CD4-positive, alpha-beta T cell treated with Interleukin-17A for 4 hours (primary cell): ENCODE results near the gene XPNPEP1.

Experiments
- DNase-seq: peaks from one replicate; pipeline ENCODE4 v3.0.0-alpha.2; 2020; ENCODE audit warnings: mixed read lengths

XPNPEP1 gene

DNA sequence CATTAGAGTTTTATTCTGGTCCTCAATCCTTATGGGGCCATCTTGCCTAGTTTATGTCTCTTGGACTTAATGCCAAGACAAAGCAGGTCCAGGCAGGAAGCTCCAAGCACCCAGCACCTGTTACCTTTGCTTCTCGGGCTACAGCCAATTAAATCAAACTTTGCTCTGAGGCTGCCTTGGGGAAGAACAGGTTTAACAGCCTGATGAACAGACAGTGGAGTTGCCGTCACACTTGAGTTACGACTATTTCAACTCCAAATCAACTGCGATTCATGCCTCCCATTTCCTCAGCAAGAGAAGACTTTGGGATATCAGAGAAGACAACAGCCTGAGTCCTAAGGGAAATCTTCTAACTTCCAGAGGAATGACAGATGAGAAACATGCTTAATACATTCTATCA lies 62.2 kb downstream of the XPNPEP1 start:
- no peak for DNase-seq

DNA sequence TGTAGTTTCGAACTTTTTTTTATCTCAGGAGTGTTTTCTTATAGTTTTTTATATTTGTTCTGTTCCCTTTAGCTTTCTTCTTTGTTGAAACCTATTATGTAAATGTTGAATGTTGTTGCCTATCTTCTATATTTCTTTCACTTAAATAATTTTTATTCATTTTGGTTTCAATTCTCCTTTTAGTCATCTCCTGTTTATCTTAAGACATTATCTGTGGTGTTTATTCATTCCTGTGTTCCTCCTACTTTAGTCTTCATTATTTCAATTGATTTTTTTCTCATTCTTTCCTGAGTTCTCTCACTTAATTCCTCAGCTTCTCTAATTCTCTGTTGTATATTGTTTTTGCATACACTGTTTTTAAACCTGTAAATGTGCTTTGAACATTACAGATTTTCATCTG lies 64.1 kb downstream of the XPNPEP1 start:
- DNase-seq = no peak

DNA sequence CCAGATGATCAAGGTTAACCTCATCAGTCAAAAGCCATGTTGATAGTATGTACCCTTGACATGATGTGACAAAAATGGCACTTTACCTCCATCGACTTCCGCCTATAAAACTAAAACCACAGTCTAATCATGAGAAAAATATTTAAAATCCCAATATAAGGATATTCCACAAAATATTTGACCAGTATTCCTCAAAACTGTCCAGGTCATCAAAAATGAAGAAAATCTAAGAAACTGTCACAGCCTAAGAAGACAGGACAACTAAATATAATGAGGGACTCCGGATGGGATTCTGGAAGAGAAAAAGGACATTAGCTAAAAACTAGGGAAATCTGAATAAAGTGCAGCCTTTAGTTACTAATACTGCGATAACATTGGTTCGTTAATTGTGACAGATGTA lies 67.6 kb downstream of the XPNPEP1 start:
- DNase-seq = no peak

DNA sequence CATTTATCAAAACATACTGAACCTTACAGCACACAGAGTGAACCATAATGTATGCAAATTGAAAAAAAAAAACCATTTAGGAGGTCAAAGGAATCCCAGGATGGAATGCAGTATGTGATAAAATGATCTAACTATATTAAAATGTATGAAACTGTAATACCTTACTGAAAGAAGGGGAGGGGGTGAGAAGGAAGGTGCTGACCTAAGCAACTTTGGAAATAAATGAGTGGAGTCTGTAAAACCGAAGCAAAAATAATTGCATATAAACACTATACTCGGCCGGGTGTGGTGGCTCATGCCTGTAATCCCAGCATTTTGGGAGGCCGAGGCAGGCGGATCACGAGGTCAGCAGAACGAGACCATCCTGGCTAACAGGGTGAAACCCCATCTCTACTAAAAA lies 69.4 kb downstream of the XPNPEP1 start:
- DNase-seq = no peak

DNA sequence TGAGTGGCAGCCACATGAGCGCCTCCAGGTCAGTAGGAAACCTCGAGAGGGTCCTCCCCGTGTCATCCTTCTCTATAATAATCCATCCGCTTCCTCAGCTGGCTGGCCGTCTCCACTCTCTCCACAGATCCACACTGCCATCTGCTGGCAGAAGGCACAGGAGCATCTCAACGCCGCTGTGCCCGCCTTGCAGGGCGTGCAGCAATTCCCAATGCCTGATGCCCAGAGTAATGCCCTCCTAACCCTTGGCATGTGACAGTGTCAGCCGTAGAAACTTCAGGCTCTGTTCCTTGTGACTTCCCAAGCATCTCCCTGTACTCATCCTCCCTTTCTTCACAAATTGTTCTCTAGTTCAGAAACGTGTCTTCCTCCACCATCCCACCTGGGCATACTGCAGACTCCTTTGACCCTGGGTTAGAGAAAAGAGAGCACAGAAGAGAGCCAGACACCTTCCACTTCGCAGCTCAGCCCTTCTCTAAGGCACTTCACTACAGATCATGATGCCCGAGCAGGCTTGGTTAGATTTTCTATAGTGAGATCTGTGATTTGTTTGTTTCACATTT lies 70.8 kb downstream of the XPNPEP1 start:
- peak; percentile 77 for DNase-seq

GRCh38 chr10:109851616-109852474 lies 71.5 kb downstream of the XPNPEP1 start:
- DNase-seq = no peak

DNA sequence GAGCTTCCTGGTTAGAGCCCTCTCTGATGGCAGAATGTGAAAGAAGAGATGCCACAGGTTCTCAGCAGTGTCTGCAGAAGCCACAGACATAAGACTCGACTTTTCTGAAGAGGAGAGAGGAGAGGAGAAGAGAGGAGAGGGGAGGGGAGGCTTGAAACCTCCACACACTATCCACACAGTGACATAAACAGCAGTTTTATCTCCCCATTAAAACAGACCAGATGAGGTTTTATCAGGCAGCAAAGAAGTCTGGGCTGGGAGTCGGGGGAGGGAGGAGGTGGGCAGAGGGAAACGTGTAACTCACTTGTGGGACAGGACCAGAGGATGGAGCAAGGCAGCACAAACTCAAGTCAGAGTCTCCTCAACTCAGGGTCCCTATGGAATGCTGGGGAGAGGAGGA lies 76.5 kb downstream of the XPNPEP1 start:
- no peak for DNase-seq

- no peak for DNase-seq
These were observed 78.0 kb downstream of the XPNPEP1 start for GRCh38 chr10:109845308-109845707.

DNA sequence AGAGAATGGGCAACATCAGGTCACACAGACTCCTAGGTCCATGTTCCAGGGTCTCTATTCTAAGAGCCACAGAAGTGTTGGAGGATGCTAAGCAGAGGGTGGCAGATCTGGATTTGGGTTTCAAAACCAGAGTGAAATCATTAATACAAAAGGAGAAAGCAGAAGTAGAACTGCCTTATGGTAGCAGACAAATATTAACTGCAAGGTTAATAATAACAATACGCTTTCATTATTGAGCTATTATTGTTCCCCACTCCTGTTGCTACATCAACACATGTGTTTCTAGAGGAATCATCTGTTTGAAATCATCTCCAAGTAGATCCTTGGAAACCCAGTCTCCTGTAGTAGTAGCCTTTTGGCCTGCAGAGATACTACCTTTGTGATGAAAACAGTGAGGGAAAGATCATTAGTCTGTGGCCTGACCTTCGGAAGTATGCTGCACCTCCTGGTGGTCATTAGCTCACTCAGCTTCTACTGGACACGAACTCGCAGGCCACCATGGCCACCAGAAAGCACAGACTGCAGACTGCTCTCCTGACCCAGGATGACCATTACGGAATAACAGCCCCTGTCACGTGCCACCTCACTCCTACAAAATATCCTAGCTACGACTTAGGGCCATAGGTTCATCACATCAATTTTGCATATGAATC lies 84.6 kb downstream of the XPNPEP1 start:
- no peak for DNase-seq

DNA sequence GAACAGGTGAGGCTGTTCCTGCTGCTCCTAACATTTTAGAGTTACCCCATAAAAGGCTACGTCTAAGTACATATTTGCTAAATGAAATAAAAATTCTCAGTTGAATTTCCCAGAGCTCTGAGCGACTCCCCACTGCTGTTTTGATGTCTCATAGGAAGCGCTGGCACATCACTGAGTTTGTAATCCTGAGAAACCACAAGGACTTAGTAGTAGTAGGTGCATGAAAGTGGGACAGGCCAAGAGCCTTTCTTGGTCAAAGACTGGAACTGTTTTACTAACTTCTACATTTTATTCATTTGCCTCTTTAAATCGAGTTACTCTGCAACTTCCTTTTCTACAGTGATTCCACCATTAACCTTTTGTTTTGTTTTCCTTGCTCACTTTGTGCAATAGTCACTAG lies 85.9 kb downstream of the XPNPEP1 start:
- DNase-seq = no peak

- DNase-seq = no peak
These were observed 88.1 kb downstream of the XPNPEP1 start for GRCh38 chr10:109835257-109835656.

- no peak for DNase-seq
These were observed 91.5 kb downstream of the XPNPEP1 start for GRCh38 chr10:109831846-109832245.

- DNase-seq = no peak
These were observed 99.1 kb downstream of the XPNPEP1 start for GRCh38 chr10:109824206-109824605.

- no peak for DNase-seq
These were observed 100.1 kb downstream of the XPNPEP1 start for GRCh38 chr10:109823196-109823595.

DNA sequence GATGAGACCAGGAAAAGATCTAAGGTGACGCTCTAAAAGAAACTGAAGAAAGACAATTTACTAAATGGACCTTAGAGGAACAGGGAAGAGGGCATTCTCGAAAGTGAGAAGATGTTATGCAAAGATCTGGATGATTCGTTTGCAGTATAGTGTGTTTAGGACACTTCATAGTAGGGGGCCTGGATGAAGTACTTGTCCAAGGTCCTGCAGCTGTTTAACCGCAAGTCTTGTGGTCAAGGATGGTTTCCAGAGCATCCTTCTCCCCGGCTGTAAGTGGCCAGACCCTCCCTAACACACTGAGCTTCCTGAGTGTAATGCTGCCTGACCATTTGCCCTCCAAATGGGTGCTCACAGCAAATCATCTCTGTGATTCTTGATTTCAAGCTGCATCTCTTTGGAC lies 101.6 kb downstream of the XPNPEP1 start:
- DNase-seq = no peak

GRCh38 chr10:109820620-109821405 lies 102.5 kb downstream of the XPNPEP1 start:
- DNase-seq = no peak

- no peak for DNase-seq
These were observed 103.5 kb downstream of the XPNPEP1 start for GRCh38 chr10:109819807-109820206.
